Measurements from ENCODE around the gene CCDC12.
A peak's percentile ranks its signal among the peaks of the same experiment; 100 is the strongest.

The CCDC12 gene

DNA sequence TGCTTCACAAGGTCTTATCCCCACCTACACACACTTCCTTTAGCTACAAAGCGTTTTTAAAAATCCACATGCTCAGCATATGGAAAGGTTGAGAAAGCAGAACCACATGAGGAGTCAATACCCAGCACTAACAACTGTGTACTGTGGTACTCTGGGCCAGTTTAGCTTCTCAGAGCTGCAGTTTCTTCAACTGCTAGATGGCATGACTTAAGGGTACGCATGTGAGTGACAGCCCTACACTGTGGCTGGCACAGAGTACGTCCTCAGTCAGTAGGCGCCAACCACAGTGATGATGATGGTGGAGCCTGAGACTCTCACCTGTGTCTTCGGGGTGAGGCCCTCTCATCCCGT is 17.4 kb downstream of the CCDC12 start:
- Mint-ChIP-seq H3K4me3 (peak overlapping the region; percentile 28 to 61), H3K4me1 (ENCODE audit: low read depth in 2 of 2) (peaks cover 69 to 73% of the 10 kb centered on the region in 2 donors), H3K9me3 (no peaks in the 10 kb centered on the region), H3K36me3 (ENCODE audit: insufficient read depth) (peaks cover 18% of the 10 kb centered on the region), H3K27me3 (no peaks in the 10 kb centered on the region), H3K27ac (peak overlapping the region; percentile 84 to 94)
- DNase-seq (peak; percentile 52 to 55 (median 54)), ATAC-seq (replicated peaks) (peak; percentile 82)

- Mint-ChIP-seq H3K9me3 (no peaks in the 10 kb centered on the region), H3K27me3 (no peaks in the 10 kb centered on the region), H3K4me3 (peak overlapping the region; percentile 28 to 61), H3K36me3 (ENCODE audit: insufficient read depth) (peaks cover 18% of the 10 kb centered on the region), H3K27ac (peak overlapping the region; percentile 84 to 94), H3K4me1 (ENCODE audit: low read depth in 2 of 2) (peaks cover 75 to 78% of the 10 kb centered on the region in 2 donors)
- DNase-seq (no peak), ATAC-seq (replicated peaks) (no peak)
Observed at GRCh38 chr3:46958467-46959160, 17.9 kb downstream of the CCDC12 start.

- Mint-ChIP-seq H3K9me3 (no peaks in the 10 kb centered on the region), H3K27me3 (no peaks in the 10 kb centered on the region), H3K27ac (peak overlapping the region; percentile 84 to 94), H3K36me3 (ENCODE audit: insufficient read depth) (peaks cover 26% of the 10 kb centered on the region), H3K4me3 (peak overlapping the region; percentile 18 to 34), H3K4me1 (ENCODE audit: low read depth in 2 of 2) (peaks cover 83 to 84% of the 10 kb centered on the region in 2 donors)
- ATAC-seq (replicated peaks): no peak
- DNase-seq: no peak
Observed at GRCh38 chr3:46957092-46957820, 19.3 kb downstream of the CCDC12 start.

- peak overlapping the region; percentile 84 to 94 for H3K27ac Mint-ChIP-seq
- DNase-seq (peak in 2 of 3 experiments; percentile 19 to 42), ATAC-seq (replicated peaks) (peak; percentile 38)
- peak overlapping the region; percentile 71 to 77 for H3K4me3 Mint-ChIP-seq
- H3K4me1 Mint-ChIP-seq (ENCODE audit: low read depth in 2 of 2): peaks cover 81 to 83% of the 10 kb centered on the region in 2 donors
- H3K27me3 Mint-ChIP-seq: no peaks in the 10 kb centered on the region
- peaks cover 29% of the 10 kb centered on the region for H3K36me3 Mint-ChIP-seq (ENCODE audit: insufficient read depth)
- H3K9me3 Mint-ChIP-seq: no peaks in the 10 kb centered on the region
Observed at GRCh38 chr3:46955801-46956259, 20.7 kb downstream of the CCDC12 start.

DNA sequence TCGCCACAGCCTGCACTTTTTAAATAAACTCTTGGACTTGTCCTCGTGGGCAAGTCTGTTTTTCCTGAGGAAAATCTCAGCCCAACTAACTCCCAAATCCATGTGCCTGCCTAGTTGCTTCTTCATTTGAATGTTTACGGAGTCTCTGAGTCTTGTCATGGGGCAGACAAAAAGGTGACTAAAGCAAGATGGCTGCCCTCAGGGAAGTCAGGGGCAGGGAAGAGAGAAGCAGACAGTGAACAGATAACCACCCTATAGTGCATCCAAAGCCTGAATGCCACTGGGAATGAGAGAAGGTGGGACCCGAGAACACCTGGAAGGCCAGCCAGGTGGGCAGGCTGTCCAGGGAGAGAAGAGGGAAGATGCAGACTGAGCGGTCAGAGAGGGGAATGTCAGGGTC is 21.4 kb downstream of the CCDC12 start:
- no peak for DNase-seq
- no peak for ATAC-seq (replicated peaks)
- Mint-ChIP-seq H3K4me3 (peak overlapping the region; percentile 71 to 77), H3K27me3 (no peaks in the 10 kb centered on the region), H3K27ac (peak overlapping the region; percentile 84 to 94), H3K36me3 (ENCODE audit: insufficient read depth) (peaks cover 29% of the 10 kb centered on the region), H3K4me1 (ENCODE audit: low read depth in 2 of 2) (peaks cover 80 to 81% of the 10 kb centered on the region in 2 donors), H3K9me3 (no peaks in the 10 kb centered on the region)

GRCh38 chr3:46954178-46954577 is 22.4 kb downstream of the CCDC12 start:
- Mint-ChIP-seq H3K9me3 (no peaks in the 10 kb centered on the region), H3K27ac (peak overlapping the region; percentile 84 to 94), H3K4me3 (peak overlapping the region; percentile 71 to 77), H3K36me3 (ENCODE audit: insufficient read depth) (peaks cover 32% of the 10 kb centered on the region), H3K4me1 (ENCODE audit: low read depth in 2 of 2) (peaks cover 79% of the 10 kb centered on the region in 2 donors), H3K27me3 (no peaks in the 10 kb centered on the region)
- DNase-seq (no peak), ATAC-seq (replicated peaks) (no peak)

GRCh38 chr3:46953234-46954010 is 23.1 kb downstream of the CCDC12 start:
- peak; percentile 49 for ATAC-seq (replicated peaks)
- DNase-seq: no peak
- H3K4me1 Mint-ChIP-seq (ENCODE audit: low read depth in 2 of 2): peaks cover 79% of the 10 kb centered on the region in 2 donors
- peaks cover 32% of the 10 kb centered on the region for H3K36me3 Mint-ChIP-seq (ENCODE audit: insufficient read depth)
- peak overlapping the region; percentile 84 to 94 for H3K27ac Mint-ChIP-seq
- no peaks in the 10 kb centered on the region for H3K9me3 Mint-ChIP-seq
- H3K4me3 Mint-ChIP-seq: peak overlapping the region; percentile 71 to 77
- H3K27me3 Mint-ChIP-seq: no peaks in the 10 kb centered on the region

GRCh38 chr3:46952813-46953212 is 23.7 kb downstream of the CCDC12 start:
- no peaks in the 10 kb centered on the region for H3K27me3 Mint-ChIP-seq
- no peak for ATAC-seq (replicated peaks)
- no peaks in the 10 kb centered on the region for H3K9me3 Mint-ChIP-seq
- peak overlapping the region; percentile 84 to 94 for H3K27ac Mint-ChIP-seq
- peaks cover 39% of the 10 kb centered on the region for H3K36me3 Mint-ChIP-seq (ENCODE audit: insufficient read depth)
- DNase-seq: no peak
- peaks cover 82 to 84% of the 10 kb centered on the region in 2 donors for H3K4me1 Mint-ChIP-seq (ENCODE audit: low read depth in 2 of 2)
- H3K4me3 Mint-ChIP-seq: peak overlapping the region; percentile 71 to 77

- Mint-ChIP-seq H3K27ac (peak overlapping the region in 1 of 2 donors; percentile 100), H3K36me3 (ENCODE audit: insufficient read depth) (peaks cover 45% of the 10 kb centered on the region), H3K4me3 (peak overlapping the region in 1 of 2 donors; percentile 11), H3K9me3 (no peaks in the 10 kb centered on the region), H3K27me3 (no peaks in the 10 kb centered on the region), H3K4me1 (ENCODE audit: low read depth in 2 of 2) (peaks cover 89 to 92% of the 10 kb centered on the region in 2 donors)
- no peak for DNase-seq
- ATAC-seq (replicated peaks): no peak
Observed at GRCh38 chr3:46950650-46951241, 25.8 kb downstream of the CCDC12 start.

DNA sequence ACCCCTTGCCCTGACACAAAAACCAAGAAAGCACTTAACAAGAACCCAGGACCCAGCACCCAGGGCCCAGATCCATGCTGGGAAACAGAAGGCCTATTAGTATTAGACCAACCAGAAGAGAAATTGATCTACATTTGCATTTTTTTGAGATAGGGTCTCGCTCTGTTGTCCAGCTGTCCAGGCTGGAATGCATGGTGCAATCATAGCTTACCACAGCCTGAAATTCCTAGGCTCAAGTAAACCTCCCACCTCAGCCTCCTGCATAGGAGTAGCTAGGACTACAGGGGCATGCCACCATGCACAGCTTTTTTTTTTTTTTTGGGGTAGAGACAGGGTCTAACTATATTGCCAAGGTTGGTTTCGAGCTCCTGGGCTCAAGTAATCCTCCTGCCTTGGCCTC is 26.4 kb downstream of the CCDC12 start:
- H3K27me3 Mint-ChIP-seq: no peaks in the 10 kb centered on the region
- no peaks in the 10 kb centered on the region for H3K9me3 Mint-ChIP-seq
- H3K4me1 Mint-ChIP-seq (ENCODE audit: low read depth in 2 of 2): peaks cover 89 to 92% of the 10 kb centered on the region in 2 donors
- peak overlapping the region; percentile 81 to 83 for H3K4me3 Mint-ChIP-seq
- H3K36me3 Mint-ChIP-seq (ENCODE audit: insufficient read depth): peaks cover 45% of the 10 kb centered on the region
- H3K27ac Mint-ChIP-seq: peak overlapping the region; percentile 98 to 100
- ATAC-seq (replicated peaks) (no peak), DNase-seq (no peak)

DNA sequence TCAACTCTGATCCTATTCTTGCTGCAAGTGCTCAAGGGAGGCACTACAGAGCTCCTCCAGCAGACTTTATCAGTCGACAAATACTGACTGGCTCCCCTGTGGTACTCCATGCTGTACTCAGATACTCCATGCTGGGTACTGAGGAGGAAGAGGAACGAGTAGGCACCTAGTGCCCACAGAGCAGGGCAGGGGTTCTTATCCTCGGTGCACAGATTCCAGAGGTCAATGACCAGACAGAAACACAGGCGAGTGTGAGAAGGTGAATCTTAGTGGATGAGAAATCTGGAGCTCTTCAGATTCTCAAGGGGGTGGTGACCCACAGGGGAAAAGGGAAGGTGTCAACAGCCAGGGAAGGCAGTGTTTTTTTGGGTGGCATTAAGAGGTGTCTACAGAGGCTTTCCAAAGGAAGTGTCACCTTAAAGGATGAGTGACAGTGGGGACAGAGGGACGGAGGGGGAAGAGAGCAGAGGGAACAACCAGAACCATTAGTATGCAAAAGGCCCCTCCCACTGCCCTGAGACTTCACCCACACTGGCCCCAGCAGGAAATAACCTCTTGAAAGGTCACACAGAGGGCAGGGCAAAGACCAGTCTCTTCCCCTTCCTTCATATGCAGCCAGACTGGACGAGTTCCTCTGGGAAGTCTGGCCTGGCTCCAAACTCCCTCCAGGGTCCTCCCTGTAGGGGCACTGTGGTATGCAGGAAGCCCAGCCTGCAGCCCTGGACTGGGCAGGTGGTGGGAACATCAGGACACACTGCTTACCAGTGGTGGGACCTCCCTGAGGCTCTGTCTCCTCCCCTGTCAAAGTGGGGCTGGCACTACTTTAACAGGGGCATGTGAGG is 27.5 kb downstream of the CCDC12 start:
- H3K9me3 Mint-ChIP-seq: no peaks in the 10 kb centered on the region
- ATAC-seq (replicated peaks) (no peak), DNase-seq (no peak)
- peak overlapping the region; percentile 98 to 100 for H3K27ac Mint-ChIP-seq
- peaks cover 50% of the 10 kb centered on the region for H3K36me3 Mint-ChIP-seq (ENCODE audit: insufficient read depth)
- peaks cover 89 to 92% of the 10 kb centered on the region in 2 donors for H3K4me1 Mint-ChIP-seq (ENCODE audit: low read depth in 2 of 2)
- no peaks in the 10 kb centered on the region for H3K27me3 Mint-ChIP-seq
- peak overlapping the region; percentile 81 to 83 for H3K4me3 Mint-ChIP-seq

GRCh38 chr3:46947981-46948791 is 28.4 kb downstream of the CCDC12 start:
- H3K27me3 Mint-ChIP-seq: no peaks in the 10 kb centered on the region
- DNase-seq: peak; percentile 73 to 79 (median 76)

More at GRCh38 chr3:46947981-46948791, 28.4 kb downstream of the CCDC12 start:
- Mint-ChIP-seq H3K9me3 (no peaks in the 10 kb centered on the region), H3K4me1 (ENCODE audit: low read depth in 2 of 2) (peaks cover 81 to 89% of the 10 kb centered on the region in 2 donors), H3K4me3 (peak overlapping the region; percentile 81 to 83), H3K36me3 (ENCODE audit: insufficient read depth) (peaks cover 46% of the 10 kb centered on the region), H3K27ac (peak overlapping the region; percentile 98 to 100)
- peak; percentile 74 for ATAC-seq (replicated peaks)
